H1 (cell line): Measurements from ENCODE around the gene NAXE. TPM values are rescaled to one million over a fixed set of nuclear protein-coding genes. Genes with fewer than 3 reads are reported as not detected.
A peak's percentile ranks its signal among the peaks of the same experiment; 100 is the strongest.

ENCODE experiments used
- CTCF ChIA-PET: fragments of 300-600 bp; sonication (Branson Sonifier 250); formaldehyde crosslinking; loops from one replicate; lab custom pipeline; 2021; ENCODE audit not compliant: partially characterized antibody; lab: Charles Lee
- POLR2A ChIA-PET: fragments of 300-600 bp; sonication (Branson Sonifier 250); formaldehyde crosslinking; loops from one replicate; lab custom pipeline; 2021; ENCODE audit warnings: inconsistent platforms; ENCODE audit not compliant: partially characterized antibody; lab: Charles Lee
- DNase-seq, 2 experiments: peaks; one replicate each; pipeline versions ENCODE4 v3.0.0 to v3.0.0-alpha.2; 2010 to 2022; ENCODE audit warnings: low spot score in 2 of 2, low read depth in 1 of 2, mixed read lengths in 1 of 2
- FAIRE-seq: peaks from 2 replicates; lab custom pipeline; 2011; peaks lifted over from hg19 to GRCh38; lab: Jason Lieb, UNC
- H2AFZ ChIP-seq: 2 replicates; pipeline ENCODE4 v1.8.1; 2012; ENCODE audit warnings: low read length, inconsistent platforms
- H2AK5ac ChIP-seq: 2 replicates; pipeline ENCODE4 v1.6.1; 2013; ENCODE audit warnings: low read depth, low read length
- H2BK120ac ChIP-seq: replicated peaks from 2 replicates; pipeline ENCODE3; 2013; ENCODE audit warnings: low read depth, low read length, inconsistent platforms
- H2BK12ac ChIP-seq: 2 replicates; pipeline ENCODE4 v1.6.1; 2013; ENCODE audit warnings: low read depth, low read length
- H2BK15ac ChIP-seq: 2 replicates; pipeline ENCODE4 v1.6.1; 2013; ENCODE audit warnings: low read length
- H2BK20ac ChIP-seq: 2 replicates; pipeline ENCODE4 v1.6.1; 2013; ENCODE audit warnings: low read length
- H2BK5ac ChIP-seq: 2 replicates; pipeline ENCODE4 v1.6.1; 2013; ENCODE audit warnings: low read depth, low read length
- H3K14ac ChIP-seq: 2 replicates; pipeline ENCODE4 v1.6.1; 2013; ENCODE audit warnings: inconsistent platforms; ENCODE audit not compliant: insufficient read length
- H3K18ac ChIP-seq: 2 replicates; pipeline ENCODE4 v1.6.1; 2013; ENCODE audit warnings: low read length; ENCODE audit errors: extremely low read depth
- H3K23ac ChIP-seq: 2 replicates; pipeline ENCODE4 v1.6.1; 2013; ENCODE audit warnings: inconsistent platforms; ENCODE audit not compliant: insufficient read length
- H3K23me2 ChIP-seq: 2 replicates; pipeline ENCODE4 v1.6.1; 2013; ENCODE audit warnings: low read depth, low read length
- H3K27ac ChIP-seq: 2 replicates; pipeline ENCODE4 v1.6.1; 2011; ENCODE audit warnings: low read depth, low read length, inconsistent platforms
- H3K27me3 ChIP-seq, 4 experiments: replicated peaks in 1 of 4; 1 replicate in 1 of 4; 2 replicates in 3 of 4; pipeline versions ENCODE4 v1.6.1 to v1.8.1; 2011 to 2013; ENCODE audit warnings: low read length in 3 of 4, mild to moderate bottlenecking in 3 of 4, inconsistent platforms in 2 of 4, mixed read lengths in 2 of 4, moderate library complexity in 1 of 4; ENCODE audit not compliant: control insufficient read depth in 3 of 4, insufficient read depth in 3 of 4; ENCODE audit errors: extremely low read depth in 1 of 4
- H3K36me3 ChIP-seq, 4 experiments: 2 replicates each; pipeline versions ENCODE4 v1.6.1 to v1.8.1; 2011 to 2013; ENCODE audit warnings: mild to moderate bottlenecking in 4 of 4, low read length in 3 of 4, moderate library complexity in 2 of 4, control low read depth in 1 of 4, inconsistent platforms in 1 of 4; ENCODE audit not compliant: insufficient read depth in 4 of 4, control insufficient read depth in 2 of 4
- H3K4ac ChIP-seq: replicated peaks from 2 replicates; pipeline ENCODE3; 2013; ENCODE audit warnings: low read length, low read depth, mixed read lengths, inconsistent platforms; ENCODE audit not compliant: insufficient read length
- H3K4me1 ChIP-seq, 4 experiments: replicated peaks in 1 of 4; 1 replicate in 1 of 4; 2 replicates in 3 of 4; pipeline versions ENCODE4 v1.6.1 to v1.8.1; 2011 to 2013; ENCODE audit warnings: low read length in 3 of 4, inconsistent platforms in 2 of 4, mixed read lengths in 1 of 4; ENCODE audit not compliant: insufficient read depth in 4 of 4, control insufficient read depth in 3 of 4
- H3K4me2 ChIP-seq, 2 experiments: 2 replicates each; pipeline versions ENCODE4 v1.6.1 to v1.8.1; 2011 to 2013; ENCODE audit warnings: low read depth in 2 of 2, low read length in 2 of 2, control low read depth in 1 of 2, inconsistent platforms in 1 of 2, mild to moderate bottlenecking in 1 of 2; ENCODE audit not compliant: insufficient read depth in 1 of 2
- H3K4me3 ChIP-seq, 4 experiments: fragments of 200-600, 300-600 bp in 1 of 4; sonication (generic), shearing (Covaris generic), sonication (Bioruptor Twin) in 1 of 4; 2 replicates each; pipeline versions ENCODE4 v1.5.1 to v1.8.1; 2011 to 2016; ENCODE audit warnings: low read length in 4 of 4, low read depth in 3 of 4, control low read depth in 2 of 4, inconsistent platforms in 2 of 4, mild to moderate bottlenecking in 2 of 4, mixed read lengths in 1 of 4, moderate library complexity in 1 of 4; ENCODE audit not compliant: insufficient read depth in 2 of 4; ENCODE audit errors: extremely low read depth in 1 of 4
- H3K56ac ChIP-seq: replicated peaks from 2 replicates; pipeline ENCODE3; 2013; ENCODE audit warnings: low read depth, mild to moderate bottlenecking, mixed read lengths, low read length, inconsistent platforms; ENCODE audit not compliant: insufficient read length
- H3K79me1 ChIP-seq: 2 replicates; pipeline ENCODE4 v1.6.1; 2013; ENCODE audit warnings: low read depth, low read length, control low read depth
- H3K79me2 ChIP-seq, 2 experiments: 2 replicates each; pipeline versions ENCODE4 v1.6.1 to v1.8.1; 2012 to 2013; ENCODE audit warnings: low read length in 2 of 2, mild to moderate bottlenecking in 2 of 2, inconsistent platforms in 1 of 2; ENCODE audit not compliant: insufficient read depth in 2 of 2, control insufficient read depth in 1 of 2
- H3K9ac ChIP-seq, 4 experiments: replicated peaks in 1 of 4; 1 replicate in 1 of 4; 2 replicates in 3 of 4; pipeline versions ENCODE4 v1.6.1 to v1.8.1; 2011 to 2013; ENCODE audit warnings: low read depth in 3 of 4, low read length in 3 of 4, control low read depth in 2 of 4, mild to moderate bottlenecking in 2 of 4, moderate library complexity in 2 of 4, inconsistent platforms in 1 of 4; ENCODE audit errors: extremely low read depth in 1 of 4
- H3K9me3 ChIP-seq, 2 experiments: 2 replicates each; pipeline versions ENCODE4 v1.6.1 to v1.8.1; 2012 to 2013; ENCODE audit warnings: mild to moderate bottlenecking in 2 of 2, moderate library complexity in 2 of 2, control low read depth in 1 of 2, inconsistent platforms in 1 of 2, low read depth in 1 of 2, low read length in 1 of 2, mixed read lengths in 1 of 2; ENCODE audit not compliant: insufficient read depth in 2 of 2
- H4K20me1 ChIP-seq, 2 experiments: replicated peaks in 1 of 2; 2 replicates each; pipeline versions ENCODE3 to v1.8.1; 2011 to 2013; ENCODE audit warnings: inconsistent platforms in 2 of 2, low read length in 2 of 2, mild to moderate bottlenecking in 1 of 2; ENCODE audit not compliant: insufficient read depth in 2 of 2, control insufficient read depth in 1 of 2
- H4K5ac ChIP-seq: 2 replicates; pipeline ENCODE4 v1.6.1; 2013; ENCODE audit warnings: low read length, low read depth, mixed read lengths, inconsistent platforms; ENCODE audit not compliant: insufficient read length
- H4K8ac ChIP-seq: 2 replicates; pipeline ENCODE4 v1.8.0; 2013; ENCODE audit warnings: mild to moderate bottlenecking, moderate library complexity, low read length, inconsistent platforms; ENCODE audit not compliant: insufficient read depth; ENCODE audit errors: extremely low read depth
- H4K91ac ChIP-seq: replicated peaks from 2 replicates; pipeline ENCODE3; 2013; ENCODE audit warnings: low read length, mixed read lengths, inconsistent platforms; ENCODE audit not compliant: insufficient read length
- CEBPB ChIP-seq: IDR thresholded peaks from 2 replicates; pipeline ENCODE4 v1.6.1; 2012; ENCODE audit warnings: low read depth, low read length
- CTBP2 ChIP-seq: IDR thresholded peaks from 2 replicates; pipeline ENCODE4 v1.7.0; 2011; ENCODE audit warnings: borderline replicate concordance, mild to moderate bottlenecking, moderate library complexity, mixed read lengths, low read length; ENCODE audit not compliant: insufficient read depth, insufficient read length
- GABPA ChIP-seq: IDR thresholded peaks from 2 replicates; pipeline ENCODE4 v1.6.1; 2011; ENCODE audit warnings: mild to moderate bottlenecking, low read length, moderate library complexity, borderline replicate concordance; ENCODE audit not compliant: insufficient read depth
- NANOG ChIP-seq: IDR thresholded peaks from 2 replicates; pipeline ENCODE4 v1.6.1; 2011; ENCODE audit warnings: low read length, low read depth, mild to moderate bottlenecking, inconsistent platforms; ENCODE audit not compliant: insufficient read depth, poor library complexity, severe bottlenecking
- POU5F1 ChIP-seq: IDR thresholded peaks from 2 replicates; pipeline ENCODE4 v1.6.1; 2011; ENCODE audit warnings: low read depth, mild to moderate bottlenecking, low read length, moderate library complexity
- RBBP5 ChIP-seq: IDR thresholded peaks from 2 replicates; pipeline ENCODE4 v1.7.1; 2012; ENCODE audit warnings: low read depth, mild to moderate bottlenecking, inconsistent platforms, low read length, moderate library complexity, borderline replicate concordance
- SP1 ChIP-seq: IDR thresholded peaks from 2 replicates; pipeline ENCODE4 v1.6.1; 2011; ENCODE audit warnings: low read depth, low read length
- TCF12 ChIP-seq: IDR thresholded peaks from 2 replicates; pipeline ENCODE4 v1.6.1; 2011; ENCODE audit warnings: low read depth, mild to moderate bottlenecking, low read length
- WGBS, 2 experiments: shearing (Covaris generic) in 1 of 2; methylation state at CpG; one replicate each; pipeline versions ENCODE4 v1.1.6 to v1.1.7; 2013 to 2015; ENCODE audit warnings: low lambda C conversion rate in 2 of 2, mixed read lengths in 2 of 2, inconsistent platforms in 1 of 2, low coverage in 1 of 2, missing lambda C conversion rate in 1 of 2; ENCODE audit not compliant: insufficient replicate concordance in 2 of 2, insufficient coverage in 1 of 2, insufficient read length in 1 of 2; ENCODE audit errors: extremely low coverage in 1 of 2, missing lambda C conversion rate in 1 of 2; 5-methylcytosine and 5-hydroxymethylcytosine counted together
- polyA plus RNA-seq, 7 experiments: library from polyadenylated mRNA; depleted of rRNA in 3 of 7; stranded (reverse) in 5 of 7; unstranded in 2 of 7; fragments of >200 nt in 5 of 7; fragments of 200-250 nt in 2 of 7; gene quantifications; 1 replicate in 5 of 7; 2 replicates in 1 of 7; 4 replicates in 1 of 7; pipeline versions ENCODE4 v1.2.1 to v1.2.3, GENCODE V29; 2011 to 2013; ENCODE audit warnings: missing spikeins in 2 of 7, mixed read lengths in 2 of 7
- total RNA-seq: library from RNA; stranded (reverse); fragmentation: NEBNext Ultra II Directional; extraction: Animal tissue kit (Norgen Biotek cat#: 25700); gene quantifications from 2 replicates; pipeline ENCODE4 v1.2.1, GENCODE V29; 2021

Gene NAXE
- total and polyA plus RNA-seq, 2 of the 8 experiments (the other 6 are each of a cell fraction or from before 2014, with no cell fraction given): 73.1 to 74.3 TPM

DNA sequence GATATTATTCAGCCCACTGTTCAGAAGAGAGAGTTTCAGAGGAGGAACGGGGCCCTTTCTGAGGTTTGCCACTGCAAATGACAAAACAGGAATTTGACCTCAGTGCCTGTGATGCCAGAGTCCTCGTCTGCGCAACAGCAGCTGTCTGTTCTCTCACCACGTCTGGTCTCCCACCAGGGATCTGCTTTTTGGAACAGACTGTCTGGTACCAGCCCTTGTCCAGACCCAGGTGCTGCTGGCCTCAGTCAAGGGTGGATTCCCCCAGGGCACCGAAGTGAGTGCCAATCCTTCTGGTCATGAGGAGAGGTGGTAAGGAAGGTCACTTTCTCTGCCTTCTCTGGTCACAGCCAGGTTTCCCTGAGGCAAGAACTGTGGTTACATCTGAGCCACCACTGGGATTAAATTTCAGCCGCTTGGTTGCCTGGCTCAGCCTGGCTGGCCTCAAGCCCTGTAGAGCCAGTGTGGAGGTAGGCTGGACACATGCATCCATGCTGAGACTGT is 48.1 kb downstream of the NAXE start:
- Histone ChIP-seq H3K4ac (no peak overlapping the region), H3K79me1 (no peaks in the 10 kb centered on the region; the same call in 1 of the 2 replicates), H2BK12ac (peak overlapping the region; percentile 78; the same call in 1 of the 2 replicates), H3K9ac (no peak overlapping the region), H3K27ac (no peak overlapping the region), H4K8ac (no peak overlapping the region), H3K14ac (no peak overlapping the region), H3K79me2 (no peaks in the 10 kb centered on the region), H2BK20ac (0 out of 2 replicates have a peak overlapping the region, but pooled peaks have one; percentile 41), H4K5ac (no peak overlapping the region), H3K36me3 (no peaks in the 10 kb centered on the region), H3K23ac (no peak overlapping the region), H3K4me2 (no peak overlapping the region), H3K4me3 (no peak overlapping the region), H2BK15ac (peak overlapping the region; percentile 85; the same call in 1 of the 2 replicates), H4K91ac (peak overlapping the region; percentile 41), H2BK120ac (no peak overlapping the region), H2AK5ac (0 out of 2 replicates have a peak overlapping the region, but pooled peaks have one; percentile 34), H3K56ac (no peak overlapping the region), H3K18ac (no peak overlapping the region), H4K20me1 (peaks cover 0 to 2% of the 10 kb centered on the region in 2 experiments), H3K23me2 (peaks cover 11% of the 10 kb centered on the region; the same call in 1 of the 2 replicates), H3K4me1 (peaks cover 3 to 21% (median 15%) of the 10 kb centered on the region in 4 experiments), H2AFZ (no peak overlapping the region), H3K27me3 (peaks cover 7 to 63% (median 54%) of the 10 kb centered on the region in 4 experiments), H2BK5ac (no peak overlapping the region), H3K9me3 (no peaks in the 10 kb centered on the region)
- TF ChIP-seq CTBP2: no peak
- TF ChIP-seq TCF12: no peak
- TF ChIP-seq NANOG: no peak
- no peak for TF ChIP-seq RBBP5
- TF ChIP-seq POU5F1: no peak
- TF ChIP-seq GABPA: no peak
- no peak for TF ChIP-seq SP1
- no peak for TF ChIP-seq CEBPB
- DNase-seq: no peak
- CTCF ChIA-PET: interaction anchor here (0.6 to 43.0 kb wide), 6 partner anchors 4 to 195 kb away, joined by 3 to 868 read pairs (median 522); partner anchors contain the start of genes BCAN, HAPLN2, NES and TTC24
- POLR2A ChIA-PET: interaction anchor here (0.9 to 1.7 kb wide), 3 partner anchors 20 to 38 kb away, joined by 3 to 6 read pairs (median 3); partner anchors contain the start of gene HAPLN2
- 88% methylated on average over 6 of the region's 6 CpGs; no CpG with 5 or more reads in 1 of the 2 experiments for WGBS, 2 experiments
- no peak for FAIRE-seq
